Mucosa of gallbladder (tissue), 1 donor: ENCODE results near the gene CSNK1G1. TPM values are rescaled to one million over a fixed set of nuclear protein-coding genes. Genes with fewer than 3 reads are reported as not detected.
A peak's percentile ranks its signal among the peaks of the same experiment; 100 is the strongest.

ENCODE experiments used
- DNase-seq: peaks from one replicate; pipeline ENCODE4 v3.0.0-alpha.2; 2020; ENCODE audit warnings: low spot score
- total RNA-seq: library from RNA; stranded (reverse); gene quantifications from one replicate; pipeline ENCODE4 v1.2.1, GENCODE V29; 2021
- donor health status: DM: no; HTN: no; CAD: no.

The CSNK1G1 gene
- total RNA-seq, 1 donor from 2014 or later: 16.5 TPM

DNA sequence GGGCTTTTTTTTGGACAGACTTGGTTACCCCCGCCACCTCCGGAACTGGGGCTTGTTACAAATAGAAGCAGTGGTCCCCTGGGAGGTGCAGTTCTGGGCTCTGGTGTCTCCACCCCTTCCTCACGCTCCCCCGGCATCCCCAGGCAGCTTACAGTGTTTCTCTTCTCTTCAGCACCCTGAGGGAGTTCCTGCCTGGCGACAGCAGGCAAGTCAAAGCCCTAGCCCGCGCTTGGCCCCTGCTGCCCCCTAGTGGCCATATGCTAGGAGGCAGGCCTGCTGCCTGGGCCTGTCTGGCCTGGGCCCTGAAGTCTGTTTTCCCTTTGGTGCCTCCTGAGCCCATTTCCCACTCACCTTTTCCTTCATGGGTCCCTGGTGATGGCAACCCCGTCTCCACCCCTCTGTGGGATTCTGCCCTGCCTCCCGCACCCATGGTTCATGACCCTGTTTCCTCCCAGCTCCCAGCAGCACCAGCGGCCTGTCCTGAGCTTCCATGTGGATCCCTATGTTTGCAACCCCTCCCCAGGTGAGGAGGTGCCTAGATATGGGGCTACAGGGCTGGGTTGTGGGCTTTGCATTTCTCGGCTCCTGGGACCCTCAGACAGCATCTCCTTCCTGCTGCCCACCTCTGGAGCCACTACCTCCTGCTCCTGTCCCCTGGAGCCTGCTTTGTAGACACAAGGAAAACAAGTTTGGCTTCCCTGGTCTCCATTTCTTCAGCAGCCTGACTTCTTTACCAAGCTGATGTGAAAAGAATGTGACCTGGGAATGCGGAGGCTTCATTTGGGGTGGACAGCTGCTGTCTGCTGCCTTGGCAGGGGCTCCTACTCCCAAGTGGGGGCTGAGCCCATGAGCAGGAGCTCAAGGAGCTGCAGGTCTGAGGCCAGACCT is 202.2 kb downstream of the CSNK1G1 start:
- DNase-seq: peak; percentile 91

DNA sequence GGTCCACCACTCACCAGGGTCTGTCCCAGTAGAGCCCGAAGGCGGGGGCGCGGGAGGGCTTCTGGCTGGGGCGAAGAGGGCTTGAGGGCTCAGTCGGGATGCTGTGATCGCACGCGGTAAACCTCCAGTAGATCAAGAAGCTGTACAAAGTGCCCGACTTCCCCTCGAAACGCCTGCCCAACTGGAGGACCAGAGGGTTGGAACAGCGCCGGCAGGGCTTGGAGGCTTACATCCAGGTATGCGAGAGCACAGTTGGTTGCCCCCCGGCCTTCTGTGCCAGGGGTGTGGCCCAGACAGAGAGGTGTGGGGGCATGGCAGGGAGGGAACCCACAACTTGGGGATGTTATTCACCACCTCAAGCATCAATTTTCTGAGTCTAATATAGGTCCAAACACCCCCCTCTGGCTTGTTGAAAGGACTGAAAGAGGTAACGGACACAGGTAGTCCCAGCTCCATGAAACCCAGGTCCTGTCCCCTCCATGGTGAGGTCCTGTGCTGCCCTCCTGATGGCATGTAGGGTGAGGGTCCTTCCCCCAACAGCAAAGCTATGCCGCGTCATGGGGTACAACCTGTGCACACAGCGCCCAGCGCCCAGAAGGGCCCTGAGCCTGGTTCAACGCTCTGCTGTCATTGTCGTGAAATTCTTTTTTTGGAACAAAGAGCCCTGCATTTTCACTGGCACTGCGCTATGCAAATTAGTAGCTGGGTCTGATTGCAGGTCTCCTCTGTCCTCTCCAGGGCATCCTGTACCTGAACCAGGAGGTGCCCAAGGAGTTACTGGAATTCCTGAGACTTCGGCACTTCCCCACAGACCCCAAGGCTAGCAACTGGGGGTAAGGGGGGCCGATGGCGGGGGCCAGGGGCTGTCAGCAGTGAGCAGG is 203.2 kb downstream of the CSNK1G1 start:
- DNase-seq: no peak

DNA sequence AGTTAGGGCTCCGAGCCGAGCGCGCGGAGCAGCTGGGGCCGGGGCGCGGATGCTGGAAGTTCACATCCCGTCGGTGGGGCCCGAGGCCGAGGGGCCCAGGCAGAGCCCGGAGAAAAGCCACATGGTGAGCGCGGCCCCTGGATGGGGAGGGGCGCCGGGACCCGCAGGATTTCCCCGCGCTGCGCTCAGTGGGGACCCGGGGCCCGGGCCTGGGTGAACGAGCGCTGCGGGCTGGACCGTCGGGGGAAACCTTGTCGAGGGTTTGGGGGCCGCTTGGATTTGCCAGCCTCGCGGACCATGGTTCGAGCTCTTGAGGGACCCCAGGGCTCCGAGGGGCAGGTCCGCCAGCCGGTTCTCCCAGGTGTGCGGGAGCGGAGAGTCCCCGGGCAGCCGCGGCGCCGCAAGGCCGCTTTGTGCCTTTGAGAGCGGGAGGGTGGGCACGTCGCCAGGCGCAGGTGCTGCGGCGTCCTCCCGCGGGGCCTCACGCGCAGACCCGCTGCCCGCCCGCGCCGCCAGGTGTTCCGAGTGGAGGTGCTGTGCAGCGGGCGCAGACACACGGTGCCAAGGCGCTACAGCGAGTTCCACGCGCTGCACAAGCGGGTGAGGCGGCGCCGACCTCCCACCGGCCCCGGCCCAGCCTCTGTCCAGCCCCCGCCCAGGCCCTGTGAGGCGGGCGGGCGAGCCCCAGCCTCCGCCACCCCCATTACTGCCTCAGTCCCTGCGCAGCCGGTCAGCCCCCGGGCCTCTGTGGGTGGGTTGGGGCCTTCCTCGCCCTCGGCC is 204.1 kb downstream of the CSNK1G1 start, which contains the start of gene SNX22:
TSS of gene SNX22 (plus strand) at position 5 of the 780 bp plus-strand sequence. CDS start at position 50, 45 bp downstream.
- DNase-seq: no peak

DNA sequence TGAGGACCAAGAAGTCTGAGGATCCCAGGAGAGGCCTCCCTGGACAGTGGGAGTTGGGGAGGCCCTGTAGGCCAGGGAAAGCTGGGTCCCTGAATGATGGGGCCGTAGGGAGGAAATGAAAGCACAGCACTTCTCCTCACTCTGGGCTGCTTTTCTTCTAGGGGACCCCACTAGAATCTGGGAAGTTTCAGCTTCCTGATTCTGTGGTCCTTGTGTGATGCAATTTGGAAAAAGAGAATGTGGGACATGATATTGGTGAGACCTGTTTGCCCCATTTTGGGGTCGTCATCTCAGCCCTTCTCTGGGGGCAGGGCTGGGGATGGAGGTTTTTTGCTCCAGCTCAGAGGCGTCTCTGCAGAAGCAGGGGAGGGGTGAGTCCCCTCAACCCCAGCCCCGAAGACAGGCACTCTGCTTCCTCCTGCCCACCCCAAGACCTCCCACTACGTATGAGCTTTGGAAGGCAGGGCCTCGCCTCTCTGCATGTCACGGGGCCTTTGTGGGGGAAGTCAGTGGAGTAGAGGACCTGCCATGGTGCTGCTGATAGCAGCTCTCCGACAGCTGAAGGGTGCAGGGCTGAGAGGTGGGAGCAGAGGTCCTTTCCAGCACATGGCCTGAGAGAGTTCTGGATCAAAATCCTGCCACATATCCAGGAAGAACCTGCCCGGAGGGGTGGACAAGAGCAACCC is 205.9 kb downstream of the CSNK1G1 start:
- no peak for DNase-seq

DNA sequence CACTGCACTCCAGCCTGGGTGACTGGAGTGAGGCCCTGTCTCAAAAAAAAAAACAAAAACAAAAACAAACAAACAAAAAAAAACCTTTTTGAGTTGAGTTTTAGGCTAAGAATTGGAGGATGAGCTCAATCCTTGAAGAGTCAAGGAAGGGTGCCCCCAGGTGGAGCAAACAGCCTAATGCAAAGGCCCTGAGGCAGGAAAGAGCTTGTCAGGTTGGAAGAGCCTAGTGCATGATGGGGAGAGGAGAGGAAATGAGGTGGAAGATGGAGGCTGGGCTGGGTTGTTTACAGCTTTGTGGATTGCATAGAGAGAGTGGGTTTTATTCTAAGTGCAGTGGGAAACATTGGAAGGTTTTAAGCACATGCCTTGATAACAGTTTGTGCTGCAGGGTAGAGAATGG is 206.5 kb downstream of the CSNK1G1 start:
- no peak for DNase-seq

DNA sequence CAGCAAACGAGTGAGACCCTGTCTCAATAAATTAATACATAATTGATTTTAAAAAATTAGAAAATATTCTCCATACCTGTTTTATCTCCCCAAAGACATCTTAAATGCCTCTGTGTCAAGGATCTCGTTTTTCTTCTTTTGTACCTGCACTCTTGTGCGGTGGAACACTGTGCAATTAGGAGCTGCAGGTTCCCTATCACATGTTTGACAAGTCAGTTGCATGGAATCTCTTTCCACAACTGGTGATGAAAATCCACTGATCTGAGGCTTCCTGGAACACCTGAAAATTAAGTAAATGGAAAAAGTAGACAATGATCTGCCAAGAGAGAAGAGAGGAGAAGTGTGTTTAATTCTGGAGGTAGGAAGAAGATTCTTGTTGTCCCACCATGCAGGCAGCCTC is 207.4 kb downstream of the CSNK1G1 start:
- DNase-seq: no peak

DNA sequence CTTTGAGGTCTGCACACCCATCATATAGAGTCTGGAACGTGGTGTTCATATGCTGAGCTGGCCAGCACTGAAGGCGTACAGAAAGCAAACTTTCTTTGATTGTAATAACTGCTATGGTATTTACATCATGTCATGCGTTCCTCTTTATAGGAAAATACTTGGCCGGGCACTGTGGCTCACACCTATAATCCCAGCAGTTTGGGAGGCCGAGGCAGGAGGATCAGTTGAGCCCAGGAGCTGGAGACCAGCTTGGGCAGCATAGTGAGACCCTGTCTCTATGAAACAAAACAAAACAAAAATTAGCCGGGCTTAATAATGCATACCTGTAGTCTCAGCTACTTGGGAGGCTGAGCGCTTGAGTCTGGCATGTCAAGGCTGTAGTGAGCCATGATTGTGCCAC is 207.8 kb downstream of the CSNK1G1 start:
- DNase-seq: no peak

DNA sequence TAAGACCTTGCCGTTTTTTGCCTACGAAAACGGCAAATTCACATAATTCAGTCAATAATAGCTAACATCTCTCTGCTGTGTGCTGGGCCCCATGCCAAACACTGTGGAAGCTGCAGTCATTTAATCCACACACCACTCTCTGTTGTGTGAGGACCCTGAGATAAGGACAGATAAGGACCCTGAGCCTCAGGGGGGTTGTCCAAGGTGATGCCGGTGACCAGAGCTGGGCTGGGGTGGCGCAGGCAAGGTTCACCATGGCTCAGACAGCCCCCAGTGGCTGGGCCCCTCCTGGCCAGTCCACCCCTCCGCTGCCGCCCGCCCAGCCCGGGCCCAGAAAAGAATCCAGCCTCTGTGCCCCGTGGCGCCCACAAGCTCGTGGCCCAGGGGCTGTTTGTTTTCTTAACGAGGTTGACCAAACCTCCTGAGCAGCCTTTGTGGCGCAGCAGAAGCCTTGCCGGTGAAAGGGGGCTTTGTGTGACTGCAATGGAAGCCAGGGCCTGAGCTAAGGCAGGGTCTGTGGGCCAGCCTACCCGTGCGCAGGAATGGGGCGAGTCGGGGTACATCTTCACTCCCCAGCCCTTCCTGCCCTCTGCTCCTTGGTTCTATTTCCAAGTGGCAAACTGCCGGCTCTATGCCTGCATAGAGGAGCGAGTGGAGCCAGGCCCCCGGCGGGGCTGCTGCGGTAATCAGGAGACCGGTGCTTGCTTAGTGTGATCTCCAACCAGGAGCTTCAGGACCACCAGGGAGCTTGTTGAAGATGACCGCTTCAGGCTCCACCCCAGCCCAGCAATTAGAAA is 208.9 kb downstream of the CSNK1G1 start:
- no peak for DNase-seq

DNA sequence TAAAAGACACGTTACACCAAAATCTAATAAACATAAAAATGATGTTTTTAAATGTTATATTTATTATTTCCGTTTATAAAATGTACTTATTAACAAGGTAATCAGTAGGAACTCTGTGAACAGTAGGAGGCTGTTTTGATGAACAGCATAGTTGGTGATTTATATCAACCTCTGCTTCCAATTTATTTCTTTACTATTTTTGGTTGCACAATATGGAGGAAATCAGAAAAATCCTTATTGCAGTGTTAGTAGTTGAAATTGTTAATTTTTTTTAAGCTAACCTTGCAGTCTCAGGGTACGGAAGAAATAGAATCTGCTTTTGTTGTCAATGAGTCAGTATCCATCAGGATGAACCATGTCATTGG is 209.5 kb downstream of the CSNK1G1 start:
- no peak for DNase-seq

DNA sequence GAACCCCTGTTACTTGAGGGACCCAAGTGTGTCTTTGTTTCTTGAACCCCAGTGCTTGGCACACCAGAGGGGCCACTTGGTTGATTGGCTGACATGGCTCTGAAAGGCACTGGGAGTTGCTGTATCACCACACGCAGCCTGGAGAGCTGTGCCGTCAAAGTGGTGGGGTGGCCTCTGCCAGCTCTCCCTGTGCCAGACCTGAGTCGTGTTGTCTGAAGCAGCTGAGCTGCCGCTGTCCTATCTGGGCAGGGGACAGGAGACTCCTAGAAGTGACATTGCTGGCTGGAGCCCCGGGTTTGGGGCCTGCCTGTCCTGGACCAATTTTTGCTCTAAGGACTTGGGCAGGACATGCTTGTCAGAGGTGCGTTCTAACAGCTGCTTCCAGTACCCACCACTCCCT is 209.9 kb downstream of the CSNK1G1 start:
- DNase-seq: no peak

DNA sequence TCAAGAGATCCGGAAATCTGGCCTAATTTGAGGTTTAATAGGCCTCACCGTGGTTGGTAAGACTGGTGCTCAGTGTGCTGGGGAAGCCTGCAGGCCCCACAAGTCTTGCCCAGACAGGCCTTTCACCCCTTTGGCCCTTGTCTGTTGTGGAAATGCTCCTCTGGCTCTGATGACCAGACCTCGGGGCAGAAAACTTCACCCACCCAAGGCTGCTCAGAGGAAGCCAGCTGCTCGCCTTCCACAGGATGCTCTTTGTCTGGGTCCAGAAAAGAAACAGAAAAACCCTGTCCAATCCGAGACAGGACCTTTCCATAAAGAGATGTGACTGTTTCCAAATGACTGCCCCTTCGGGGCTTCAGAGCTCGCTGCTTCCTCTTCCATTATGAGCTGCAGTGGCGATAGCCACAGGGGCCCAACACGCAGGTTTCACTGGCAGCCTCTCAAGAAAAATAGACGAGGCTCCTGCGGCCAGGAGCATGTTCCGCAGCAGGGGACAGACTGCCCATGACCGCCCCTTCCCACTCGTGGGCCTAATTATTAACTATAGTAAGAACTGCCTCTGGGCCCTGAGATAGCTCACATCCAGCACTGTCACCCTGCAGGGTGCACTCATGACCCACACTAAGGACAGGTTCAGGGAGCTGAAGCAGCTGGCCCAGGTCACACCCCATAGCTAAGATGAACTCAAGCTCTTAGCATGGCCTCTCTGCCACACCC is 211.2 kb downstream of the CSNK1G1 start:
- DNase-seq: no peak

DNA sequence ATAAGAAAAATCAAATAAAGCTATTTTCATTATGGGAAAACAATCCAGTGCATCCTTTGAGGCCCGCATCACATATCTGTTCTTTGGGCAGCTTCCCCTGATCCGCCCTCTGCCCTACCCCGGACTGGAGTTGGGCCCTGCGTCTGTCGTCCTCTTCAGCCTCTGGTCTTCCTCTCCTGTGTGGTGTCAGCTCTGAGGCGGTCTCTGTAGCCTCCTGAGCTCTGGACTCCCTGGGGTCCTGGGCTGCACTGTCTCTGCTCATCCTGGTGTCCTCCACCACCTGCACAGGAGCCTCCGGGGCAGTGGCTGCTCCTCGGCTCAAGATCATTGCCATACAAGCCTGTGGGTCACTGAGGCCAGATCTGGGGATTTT is 211.8 kb downstream of the CSNK1G1 start:
- DNase-seq: no peak

DNA sequence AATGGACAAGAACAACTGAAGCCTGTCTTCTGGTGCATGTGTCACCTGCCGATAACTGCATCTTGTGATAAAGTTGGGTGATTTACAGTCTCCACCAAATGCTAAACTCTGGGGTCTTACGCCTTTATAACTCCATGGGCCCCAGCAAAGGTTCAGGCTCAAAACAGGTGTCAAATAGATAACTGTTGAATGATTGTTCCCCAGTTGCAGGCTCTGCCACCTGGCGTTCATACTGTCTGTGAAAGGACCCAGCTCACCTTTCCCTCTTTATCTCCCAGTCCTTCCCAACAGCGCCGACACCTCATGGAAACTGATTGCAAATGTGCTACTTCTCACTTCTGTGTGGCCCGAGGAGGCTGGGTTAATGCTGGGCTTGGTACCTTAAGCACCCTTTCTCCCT is 212.7 kb downstream of the CSNK1G1 start:
- no peak for DNase-seq

DNA sequence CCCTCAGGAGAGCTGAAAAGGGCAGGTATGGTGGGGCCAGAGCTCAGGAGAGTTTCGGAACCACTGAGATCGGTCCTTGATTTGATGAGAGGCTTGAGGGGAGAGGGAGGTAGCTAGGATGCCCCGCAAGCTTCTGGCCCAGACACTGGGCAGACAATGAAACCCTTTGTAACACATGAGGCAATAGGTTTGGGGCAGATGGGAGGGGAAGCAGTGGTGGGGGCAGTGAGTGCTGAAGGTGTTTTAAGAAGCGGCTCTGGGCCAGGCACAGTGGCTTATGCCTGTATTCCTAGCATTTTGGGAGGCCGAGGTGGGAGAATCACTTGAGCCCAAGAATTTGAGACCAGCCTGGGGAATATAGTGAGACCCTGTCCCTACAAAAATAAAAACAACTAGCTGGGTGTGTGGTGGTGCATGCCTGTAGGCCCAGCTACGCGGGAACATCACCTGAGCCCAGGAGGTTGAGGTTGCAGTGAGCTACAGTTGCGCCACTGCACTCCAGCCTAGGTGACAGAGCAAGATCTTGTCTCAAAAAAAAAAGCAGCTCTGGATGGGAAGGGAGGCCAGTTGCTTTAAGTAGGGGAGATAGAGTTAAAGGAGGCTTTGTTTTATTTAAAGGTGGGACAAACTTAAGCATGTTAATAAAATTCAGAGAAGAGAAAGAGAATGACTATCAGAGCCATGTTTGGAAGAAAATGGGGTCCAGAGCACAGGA is 214.0 kb downstream of the CSNK1G1 start:
- no peak for DNase-seq

DNA sequence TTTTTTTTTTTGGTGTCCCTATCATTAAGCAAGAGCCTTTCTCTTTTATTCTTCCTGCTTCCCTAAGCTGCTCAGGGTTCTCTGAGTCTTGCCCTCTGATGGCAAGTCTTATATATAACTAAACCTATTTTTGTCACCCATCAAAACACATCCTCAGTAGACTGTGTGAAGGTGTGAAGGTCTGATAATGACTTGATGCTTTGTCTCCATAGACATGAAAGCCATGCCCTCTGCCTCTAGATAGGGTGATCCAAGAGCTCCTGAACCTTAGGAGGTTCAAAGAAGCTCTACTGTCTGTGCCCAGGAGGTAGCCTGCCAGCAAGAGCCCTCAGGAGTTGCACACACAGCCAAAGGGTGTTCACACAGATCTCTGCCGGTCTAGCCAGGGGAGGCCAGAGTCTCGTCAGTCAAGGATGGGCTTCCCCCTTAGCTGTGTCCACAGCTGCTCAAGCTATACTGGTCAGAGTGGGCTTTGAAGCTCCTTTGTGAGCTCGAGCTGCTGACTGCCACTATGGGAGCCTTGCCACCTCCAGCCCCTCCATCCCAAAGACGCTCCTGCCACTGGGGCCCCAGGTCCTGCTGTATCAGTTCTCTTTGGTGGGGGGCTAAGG is 217.5 kb downstream of the CSNK1G1 start:
- DNase-seq: no peak

DNA sequence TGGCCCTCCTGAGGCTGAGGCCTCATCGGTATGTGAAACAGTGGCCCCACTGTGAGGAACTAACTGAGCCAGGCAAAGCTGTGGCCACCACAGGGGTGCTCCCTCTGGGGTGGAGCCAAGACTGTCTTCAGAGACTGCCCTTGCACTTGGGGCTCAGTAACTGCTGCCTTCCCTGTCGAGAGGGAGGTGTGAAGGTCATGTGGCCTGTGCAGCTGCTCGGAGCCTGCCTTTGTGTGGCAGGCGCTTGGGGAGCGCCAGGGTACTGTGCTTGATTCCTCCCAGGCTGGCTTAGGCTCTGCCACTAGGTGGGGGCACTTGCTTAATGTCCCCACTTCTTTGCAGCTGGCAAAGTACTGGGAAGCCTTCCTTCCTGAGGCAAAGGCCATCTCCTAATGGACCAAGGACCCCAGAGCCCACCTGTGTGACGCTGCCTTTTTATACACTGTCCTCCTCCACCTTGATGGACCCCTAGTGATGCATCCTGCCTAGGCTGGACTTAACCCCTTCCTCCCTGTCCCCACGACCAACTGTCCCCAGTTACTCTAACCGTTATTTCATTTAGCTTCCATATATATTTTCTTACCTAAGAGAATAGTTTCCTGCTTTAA is 218.6 kb downstream of the CSNK1G1 start:
- DNase-seq: no peak

DNA sequence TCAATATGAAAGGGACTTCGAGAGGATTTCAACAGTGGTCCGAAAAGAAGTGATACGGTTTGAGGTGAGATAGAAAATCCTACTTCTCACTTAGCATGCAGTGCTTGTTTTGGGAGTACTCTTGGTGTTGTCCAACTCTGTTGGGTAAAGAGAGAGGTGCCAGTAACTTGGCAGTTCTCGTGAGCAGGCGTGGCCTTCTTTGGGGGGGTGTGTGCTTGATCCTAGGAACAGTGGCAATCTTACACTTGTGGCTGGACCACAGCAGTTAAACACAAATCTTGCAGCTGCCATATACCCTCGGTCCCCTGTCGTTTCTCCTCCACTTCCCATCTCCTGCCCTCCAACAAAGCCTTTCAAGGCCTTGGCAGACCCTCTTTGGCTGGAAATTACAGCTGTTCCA is 219.6 kb downstream of the CSNK1G1 start:
- DNase-seq: no peak

DNA sequence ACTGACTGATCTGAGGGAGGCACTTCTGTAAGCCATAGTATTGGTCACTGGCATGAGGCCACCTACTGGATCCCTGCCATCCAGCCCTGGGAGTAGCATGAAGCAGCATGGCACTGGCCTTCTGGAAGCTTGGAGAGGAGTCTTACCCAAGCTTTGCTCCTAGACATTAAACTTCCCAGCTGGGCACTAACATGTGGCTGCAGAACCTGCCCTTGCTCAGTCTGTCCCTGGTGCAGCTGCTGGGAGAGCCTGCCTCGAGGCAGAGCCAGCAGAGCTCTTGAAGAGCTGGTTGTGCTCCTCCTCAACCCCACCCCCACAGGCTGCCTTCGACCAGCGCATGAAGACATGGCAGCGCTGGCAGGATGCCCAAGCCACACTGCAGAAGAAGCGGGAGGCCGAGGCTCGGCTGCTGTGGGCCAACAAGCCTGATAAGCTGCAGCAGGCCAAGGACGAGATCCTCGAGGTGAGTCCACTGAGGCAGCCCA is 221.6 kb downstream of the CSNK1G1 start:
- peak; percentile 36 for DNase-seq
